Limb (tissue), 2 donors: Measurements from ENCODE around the gene THRA.

Experiments used
- DNase-seq, 2 donors: peaks; one replicate each; pipeline ENCODE4 v3.0.0-alpha.2; 2016; ENCODE audit errors: extremely low spot score in 2 of 2

The THRA gene

DNA sequence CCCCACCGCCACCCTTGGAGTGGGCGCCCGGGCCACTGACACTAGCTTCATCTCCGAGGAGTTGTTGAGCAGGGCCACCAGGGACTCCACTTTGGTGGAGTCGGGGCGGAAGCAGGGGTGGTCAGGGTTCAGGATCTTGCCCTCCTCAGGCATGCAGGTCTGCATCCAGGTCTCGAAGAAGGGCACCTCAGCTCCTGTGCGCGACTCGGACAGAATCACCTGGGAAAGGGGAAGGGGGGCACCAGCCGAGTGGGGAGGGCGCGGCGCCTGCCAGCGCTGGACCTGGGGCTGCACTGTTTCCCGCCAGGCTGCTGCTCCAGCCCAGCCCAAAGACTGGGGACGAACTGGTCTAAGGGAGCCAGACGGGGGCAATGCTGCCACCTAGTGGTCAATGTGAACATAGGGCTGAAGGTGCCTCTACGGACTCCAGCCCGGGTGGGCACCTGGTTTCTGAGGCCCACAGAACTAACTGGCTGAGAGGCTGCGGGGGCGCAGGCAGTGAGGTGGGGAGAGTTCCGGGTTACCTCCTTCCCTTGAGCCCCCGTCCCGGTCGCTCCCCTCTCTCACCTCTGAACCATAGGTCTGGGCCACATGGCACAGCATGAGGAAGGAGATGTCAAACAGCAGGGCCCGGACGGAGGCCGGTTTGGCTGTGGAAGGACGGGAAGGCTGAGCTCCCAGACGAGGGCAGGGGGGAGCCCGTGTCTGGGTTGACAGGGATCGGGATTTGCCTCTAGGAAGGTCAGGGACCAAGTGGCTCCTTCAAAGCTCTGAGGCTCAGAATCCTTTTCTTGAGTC is 35.8 kb upstream of the THRA start:
- peak; percentile 77 to 82 for DNase-seq

DNA sequence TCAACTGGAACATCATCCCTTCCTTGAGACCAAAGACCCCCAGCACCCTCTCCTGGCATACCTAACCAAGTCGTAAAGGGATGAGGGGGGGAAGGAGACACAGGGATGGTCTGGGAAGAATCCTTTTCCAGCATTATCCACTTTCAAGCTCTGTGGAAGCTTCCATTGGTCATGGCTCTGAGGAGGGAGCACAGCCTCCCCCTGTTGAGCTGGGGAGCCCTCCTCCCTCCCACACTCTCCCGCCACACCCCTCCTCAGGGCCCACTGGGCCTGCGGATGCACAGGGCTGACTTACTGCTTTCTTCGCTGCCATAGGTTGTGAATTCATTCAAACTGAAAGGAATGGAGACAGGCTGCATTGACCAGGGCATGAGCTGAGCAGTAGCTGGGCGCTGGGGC is 35.2 kb upstream of the THRA start:
- no peak for DNase-seq

DNA sequence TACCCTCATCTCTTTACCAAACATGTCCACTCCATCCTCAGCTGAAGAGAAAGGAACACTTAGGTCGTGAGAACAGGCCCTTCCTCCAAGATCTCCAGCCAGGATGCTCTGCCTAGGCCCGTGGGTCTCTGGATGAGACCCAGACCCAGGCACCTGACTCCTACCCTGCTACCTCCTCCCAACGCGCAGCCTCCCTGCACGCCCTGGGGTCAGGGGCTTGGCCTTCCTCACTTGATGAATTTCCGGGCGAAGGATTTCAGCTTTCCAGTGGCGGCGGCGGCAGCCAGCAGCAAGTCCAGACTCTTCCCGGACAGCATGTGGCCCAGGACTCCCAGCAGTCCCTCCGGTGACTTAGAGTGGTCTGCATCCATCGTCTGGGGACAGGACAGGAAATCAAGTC is 34.2 kb upstream of the THRA start:
- DNase-seq = no peak

DNA sequence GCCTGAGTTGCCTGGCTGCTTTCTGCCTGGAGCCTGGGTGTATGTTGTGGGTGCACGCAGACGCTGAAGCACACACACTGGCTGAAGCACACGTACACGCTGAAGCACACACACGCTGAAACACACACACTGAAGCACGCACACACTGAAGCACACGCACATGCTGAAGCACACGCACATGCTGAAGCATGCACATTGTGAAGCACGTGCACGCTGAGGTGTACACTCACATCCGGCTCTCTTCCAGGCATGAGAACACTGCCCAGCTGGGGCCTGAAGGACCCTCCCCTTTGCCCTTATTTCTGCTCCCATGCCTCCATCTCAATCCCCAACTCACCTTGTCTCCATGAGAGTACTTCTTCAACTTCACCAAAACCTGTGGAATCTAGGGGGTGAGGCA is 31.1 kb upstream of the THRA start:
- no peak for DNase-seq

DNA sequence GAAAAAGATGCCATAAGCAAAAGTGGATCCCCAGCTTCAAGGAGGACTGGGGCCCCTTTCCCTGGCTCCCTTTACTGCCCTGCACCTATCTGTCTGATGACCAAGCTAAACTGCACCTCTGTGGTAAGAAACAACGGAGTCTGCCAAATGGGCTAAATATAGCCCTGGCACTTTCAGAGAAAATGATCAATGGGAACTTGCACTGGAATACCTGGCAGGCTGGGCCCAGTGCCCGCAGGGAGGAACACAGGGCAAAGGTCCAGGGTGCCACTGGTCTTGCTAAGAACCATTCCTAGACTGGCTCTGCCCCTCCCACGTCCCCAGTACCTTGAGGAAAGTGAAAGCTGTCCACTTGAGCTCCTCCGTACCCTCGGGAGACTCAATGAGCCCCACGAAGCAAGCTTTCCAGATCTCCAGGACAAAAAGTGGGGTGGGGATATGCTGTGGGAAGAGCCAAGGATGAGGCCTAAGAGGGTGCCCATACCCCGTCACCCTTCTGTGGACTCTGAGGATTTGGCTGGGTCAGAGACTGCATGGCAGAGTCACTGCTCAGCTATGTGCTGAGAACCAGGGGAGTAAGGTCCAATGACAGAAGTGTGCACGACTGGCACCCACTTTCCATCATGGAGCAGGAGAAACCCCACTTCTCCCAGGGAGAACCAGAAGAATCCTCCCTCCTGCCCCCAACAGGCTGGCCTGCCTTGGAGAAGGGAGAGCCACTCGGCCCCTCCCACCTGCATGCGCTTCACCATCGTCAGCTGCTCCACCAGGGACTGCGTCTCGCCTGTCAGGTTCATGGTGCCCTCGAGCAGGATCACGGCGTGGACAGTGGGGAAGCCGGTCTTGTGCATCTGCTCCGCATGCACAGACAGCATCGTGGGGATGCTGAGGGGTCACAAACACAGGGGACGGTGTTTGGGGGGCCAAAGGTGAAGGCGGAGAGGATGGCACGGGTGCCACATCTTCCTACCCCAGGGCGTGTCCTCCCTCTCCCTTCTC is 30.1 kb upstream of the THRA start:
- no peak for DNase-seq

DNA sequence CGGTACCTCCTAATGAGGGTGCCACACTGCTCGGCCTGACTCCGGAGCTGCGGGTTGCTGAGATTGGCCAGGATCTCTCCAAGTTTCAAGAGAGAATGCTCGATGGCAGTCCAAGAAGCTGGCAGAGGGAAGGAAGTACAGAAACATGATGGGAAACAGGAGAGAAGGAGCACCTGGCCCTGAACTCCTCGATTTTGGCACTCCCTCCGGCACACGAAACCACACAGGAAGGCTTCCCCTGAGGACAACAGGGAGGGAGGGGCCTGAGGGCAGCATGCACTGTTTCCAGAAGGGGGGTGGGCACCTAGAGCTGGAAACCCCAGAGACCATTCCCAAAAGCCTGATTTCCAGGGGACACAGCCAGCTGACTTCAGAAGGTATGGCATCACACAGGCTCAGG is 29.4 kb upstream of the THRA start:
- no peak for DNase-seq

DNA sequence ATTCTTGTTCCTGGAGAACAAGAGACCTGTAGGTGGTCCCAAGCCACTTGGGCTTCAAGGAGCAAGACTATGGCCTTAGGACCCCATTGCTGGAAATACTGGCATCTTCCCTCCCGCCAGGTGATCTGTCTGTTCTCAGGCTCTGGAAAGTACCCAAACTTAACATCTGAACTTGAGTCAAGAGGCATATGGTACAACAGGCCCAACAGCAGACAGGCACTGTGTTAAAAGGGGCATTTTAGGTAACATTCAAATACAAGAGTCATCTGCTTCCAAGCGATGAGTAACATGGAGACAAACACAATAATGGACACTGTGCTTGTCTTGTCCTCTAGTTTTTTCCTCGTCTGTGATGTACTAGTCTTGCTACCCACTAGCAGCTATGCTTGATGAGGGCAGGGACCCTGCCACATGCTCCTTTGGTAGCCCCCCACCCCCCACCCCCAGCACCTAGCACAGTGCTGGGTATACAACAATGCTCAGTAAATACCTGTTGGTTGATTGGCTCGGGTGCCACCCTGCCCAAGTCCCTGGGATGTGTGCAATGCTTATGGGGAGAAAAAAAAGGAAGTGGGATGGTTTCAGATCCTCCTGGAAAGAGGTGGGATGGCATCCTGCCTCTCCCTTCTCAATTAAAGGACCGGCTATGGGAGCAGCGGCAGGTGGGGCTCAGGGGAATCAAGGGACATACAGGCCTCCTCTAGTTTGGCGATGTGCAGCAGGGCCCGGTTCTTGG is 28.2 kb upstream of the THRA start:
- no peak for DNase-seq

DNA sequence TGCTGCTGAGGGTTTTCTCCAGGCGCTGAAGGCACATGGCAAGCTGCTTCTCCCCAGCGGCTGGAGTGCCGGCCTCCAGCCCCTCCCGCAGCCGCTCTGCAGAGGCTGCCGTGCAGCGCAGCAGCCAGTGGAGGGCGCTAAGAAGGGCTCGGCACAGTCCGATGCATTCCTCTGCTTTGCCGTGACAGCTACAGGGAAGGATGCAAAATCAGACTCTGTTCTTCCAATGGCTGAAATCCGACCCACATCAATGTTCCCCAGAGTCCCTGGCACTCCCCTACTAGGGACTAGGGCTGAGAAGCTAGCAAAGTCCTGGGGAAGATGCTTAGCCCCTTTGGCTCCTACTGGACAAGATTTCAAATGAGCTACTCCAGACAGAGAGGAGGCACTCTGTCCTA is 27.6 kb upstream of the THRA start:
- DNase-seq = no peak

DNA sequence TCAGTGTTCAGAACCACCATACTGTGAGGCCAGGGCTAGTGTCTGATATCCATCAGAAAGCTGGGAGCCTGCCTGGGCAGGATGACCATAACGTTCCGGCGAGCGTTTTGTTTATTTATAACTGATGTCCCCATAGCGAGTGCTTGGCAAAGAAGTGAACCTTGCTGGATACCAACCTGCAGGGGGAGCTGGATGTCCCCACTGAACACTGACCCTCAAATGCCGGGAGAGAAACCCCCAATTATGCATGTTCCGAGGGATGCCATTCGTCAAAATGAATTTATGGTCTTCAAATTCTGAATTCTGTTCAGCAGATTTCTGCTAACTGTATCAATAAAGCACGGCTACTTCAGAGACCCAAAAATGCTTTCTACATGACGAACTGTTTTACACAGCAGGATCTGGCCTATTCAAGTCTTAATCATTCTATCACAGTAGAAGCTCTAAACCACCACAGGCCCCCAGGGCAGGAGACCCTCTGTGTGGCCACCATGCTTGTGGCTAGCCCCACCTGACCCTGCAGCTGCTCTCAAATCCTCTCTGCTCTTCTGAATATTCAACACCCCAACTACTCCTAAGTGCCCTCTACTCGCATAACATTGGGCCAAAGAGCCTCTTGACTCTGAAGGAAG is 23.8 kb upstream of the THRA start:
- DNase-seq = peak in 1 of 2 donors; percentile 69

DNA sequence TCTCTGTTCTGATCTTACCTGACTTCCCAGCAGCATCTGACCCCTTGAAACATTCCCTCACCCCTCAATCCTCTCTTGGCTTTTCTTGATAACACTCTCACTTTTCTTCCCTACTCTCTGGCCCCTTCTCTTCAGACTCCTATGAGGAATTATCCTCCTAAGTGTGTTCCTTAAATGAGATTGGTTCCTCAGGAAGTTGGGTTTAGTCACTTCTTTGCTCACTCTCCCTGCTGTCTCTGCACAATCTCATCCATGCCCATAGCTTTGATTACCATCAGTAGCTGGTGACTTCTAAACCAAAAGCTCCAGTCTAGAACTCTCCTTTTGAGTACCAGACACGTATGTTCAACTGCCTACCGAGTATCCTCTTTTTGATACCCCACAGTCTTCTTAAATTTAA is 21.6 kb upstream of the THRA start:
- no peak for DNase-seq

DNA sequence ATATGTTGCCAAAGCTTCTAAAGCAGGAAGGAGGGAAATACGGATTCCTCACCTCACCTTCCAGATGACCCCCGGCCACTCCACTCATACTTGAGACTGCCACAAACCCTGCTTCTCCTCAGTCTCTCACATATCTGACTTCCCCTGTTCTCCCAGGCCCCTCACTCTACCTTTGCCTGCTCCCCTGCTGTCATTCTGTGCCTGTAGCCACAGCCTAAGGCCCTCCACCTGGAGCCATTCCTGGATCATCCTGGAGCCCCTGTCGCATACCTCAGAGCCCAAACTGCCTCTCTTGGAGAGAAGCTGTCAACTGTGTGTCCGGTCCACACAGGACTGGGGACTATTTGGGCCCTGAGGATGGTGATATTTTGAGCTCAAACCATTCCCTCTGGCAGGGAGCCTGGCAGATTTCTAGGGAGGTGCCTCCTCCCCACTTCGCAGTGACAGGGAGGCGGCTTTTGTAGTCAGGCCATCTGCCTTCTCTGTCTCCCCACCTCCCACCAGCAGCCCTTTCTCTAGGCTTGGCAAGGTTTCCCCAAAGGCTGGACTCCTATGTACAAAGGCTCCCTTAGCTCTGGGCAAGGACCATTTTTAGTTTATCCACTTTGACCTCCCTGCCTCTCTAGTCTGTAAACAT is 6.3 kb upstream of the THRA start:
- no peak for DNase-seq

DNA sequence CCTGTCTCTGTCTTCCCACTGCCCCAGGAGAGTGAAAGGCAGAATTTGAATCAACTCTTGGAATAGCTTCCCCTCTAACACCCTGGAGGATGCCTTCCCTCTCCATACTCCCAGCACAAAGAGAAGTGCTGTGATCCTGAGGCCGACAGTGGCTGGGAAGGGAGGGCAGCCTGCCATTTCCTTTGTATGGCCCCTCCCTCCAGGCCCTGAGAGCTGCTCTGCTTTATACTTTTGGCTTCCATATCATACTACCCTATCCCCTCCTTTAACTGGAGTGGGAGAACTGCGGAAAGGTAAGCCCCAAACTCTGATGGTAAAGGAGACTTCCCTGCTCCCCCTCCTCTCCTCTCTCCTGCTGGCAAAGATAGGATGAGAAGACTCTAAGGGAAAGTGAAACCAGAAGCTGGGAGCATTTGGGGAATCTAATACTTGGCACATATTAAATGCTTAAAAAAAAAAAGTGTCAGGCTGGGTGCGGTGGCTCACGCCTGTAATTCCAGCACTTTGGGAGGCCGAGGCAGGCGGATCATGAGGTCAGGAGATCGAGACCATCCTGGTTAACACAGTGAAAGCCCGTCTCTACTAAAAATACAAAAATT is 4.5 kb upstream of the THRA start:
- DNase-seq = no peak

DNA sequence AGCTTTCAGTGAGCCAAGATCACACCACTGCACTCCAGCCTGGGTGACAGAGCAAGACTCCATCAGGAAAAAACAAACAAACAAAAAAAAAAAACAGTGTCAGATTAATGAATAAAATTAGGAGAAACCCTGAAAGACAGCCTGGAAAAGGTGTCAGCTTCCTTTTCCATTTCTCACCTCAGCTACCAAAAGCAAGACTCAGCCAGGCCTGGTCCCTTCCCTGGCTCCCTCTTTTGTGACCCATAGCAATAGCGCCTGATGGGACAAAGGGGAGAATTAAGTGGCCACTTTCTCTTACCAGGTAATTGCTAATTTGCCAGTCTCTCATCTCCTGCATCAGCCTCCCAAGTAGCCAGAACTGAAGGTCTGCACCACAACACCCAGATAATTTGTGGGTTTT is 3.9 kb upstream of the THRA start:
- no peak for DNase-seq

DNA sequence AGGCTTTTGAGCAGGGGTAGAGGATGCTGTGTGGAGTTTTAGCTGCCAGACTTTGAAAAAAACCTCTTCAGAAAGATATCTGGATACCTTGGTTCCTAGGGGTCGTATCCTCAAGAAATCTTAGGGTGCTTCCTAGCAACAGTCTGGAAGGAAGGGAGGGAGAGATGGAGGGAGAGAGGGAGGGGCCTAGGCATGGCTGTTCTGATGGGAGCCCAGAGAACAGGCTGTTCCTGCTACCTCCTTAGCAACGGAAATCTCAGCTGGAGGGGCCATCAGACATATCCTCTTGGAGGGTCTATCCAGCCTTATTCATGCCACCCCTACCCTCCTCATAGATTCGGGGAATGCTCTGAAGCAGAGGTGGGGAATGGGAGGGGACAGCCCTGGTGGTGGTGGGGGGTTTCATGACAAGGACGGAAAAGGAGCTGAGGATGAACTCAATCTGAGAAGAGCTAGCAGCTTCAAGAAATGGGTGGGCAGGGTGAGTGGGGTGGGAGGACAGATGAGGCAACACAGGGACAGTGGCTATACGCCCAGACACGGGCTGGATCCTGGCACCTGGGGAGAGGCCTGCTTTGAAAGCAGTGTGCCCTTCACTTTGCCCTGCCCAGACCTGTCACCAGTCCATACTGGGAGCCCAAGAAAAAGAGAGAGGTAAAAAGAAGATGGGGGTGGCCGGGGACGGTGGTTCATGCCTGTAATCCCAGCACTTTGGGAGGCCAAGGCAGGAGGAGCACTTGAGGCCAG is 2.9 kb upstream of the THRA start:
- DNase-seq = no peak

DNA sequence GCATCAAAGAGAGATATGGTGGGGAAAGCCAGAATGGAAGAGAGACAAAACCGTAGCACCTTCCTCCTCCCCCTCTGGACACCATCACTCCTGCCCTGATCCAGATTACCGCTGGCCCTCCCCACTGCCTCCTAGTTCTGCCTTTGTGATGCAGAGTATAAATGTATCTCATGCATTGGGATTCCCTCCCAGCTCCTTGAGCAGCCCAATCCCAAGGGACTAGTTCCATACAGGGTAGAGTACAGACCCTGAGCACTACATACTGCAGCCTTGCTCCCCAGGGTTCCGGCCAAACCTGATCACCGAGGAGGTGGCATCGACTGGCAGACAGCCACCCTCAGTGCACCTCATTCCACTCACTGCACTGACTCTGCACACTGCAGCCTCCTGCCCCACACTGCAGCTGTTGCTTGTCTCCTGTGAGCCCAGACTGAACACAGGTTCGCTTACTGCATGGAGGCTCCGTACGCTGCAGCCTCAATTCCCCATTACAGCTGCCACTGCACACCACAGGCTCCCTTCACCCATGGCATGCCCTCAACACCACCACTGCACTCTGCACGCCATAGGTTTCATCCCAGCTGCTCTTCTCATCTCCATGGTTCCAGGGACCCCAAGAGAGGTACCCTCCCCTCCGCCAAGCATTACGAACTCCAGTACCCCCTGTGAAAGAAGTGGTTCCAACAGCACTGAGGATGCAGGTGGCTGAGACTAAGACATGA is 1.7 kb upstream of the THRA start:
- no peak for DNase-seq

DNA sequence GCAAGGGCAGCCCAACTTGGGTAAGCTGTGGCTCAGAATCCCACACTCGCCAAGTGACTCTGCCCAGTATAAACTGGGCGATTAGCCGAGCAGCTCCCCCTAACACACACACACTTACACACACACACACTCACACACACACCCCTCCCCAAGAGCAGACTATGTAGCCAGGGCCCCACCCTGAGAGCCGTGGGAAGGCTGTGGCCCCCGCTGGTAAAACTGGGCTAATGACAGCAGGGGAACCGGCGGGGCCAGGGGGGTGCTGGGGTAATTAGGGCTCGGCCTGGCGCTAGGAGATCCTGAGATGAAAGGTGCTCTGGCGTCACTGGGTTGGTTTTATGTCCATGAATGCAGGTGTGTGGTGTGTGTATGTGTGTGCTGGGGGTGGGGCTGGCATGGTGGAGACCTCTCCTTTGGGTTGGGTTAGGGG is 1.1 kb upstream of the THRA start:
- DNase-seq = no peak

DNA sequence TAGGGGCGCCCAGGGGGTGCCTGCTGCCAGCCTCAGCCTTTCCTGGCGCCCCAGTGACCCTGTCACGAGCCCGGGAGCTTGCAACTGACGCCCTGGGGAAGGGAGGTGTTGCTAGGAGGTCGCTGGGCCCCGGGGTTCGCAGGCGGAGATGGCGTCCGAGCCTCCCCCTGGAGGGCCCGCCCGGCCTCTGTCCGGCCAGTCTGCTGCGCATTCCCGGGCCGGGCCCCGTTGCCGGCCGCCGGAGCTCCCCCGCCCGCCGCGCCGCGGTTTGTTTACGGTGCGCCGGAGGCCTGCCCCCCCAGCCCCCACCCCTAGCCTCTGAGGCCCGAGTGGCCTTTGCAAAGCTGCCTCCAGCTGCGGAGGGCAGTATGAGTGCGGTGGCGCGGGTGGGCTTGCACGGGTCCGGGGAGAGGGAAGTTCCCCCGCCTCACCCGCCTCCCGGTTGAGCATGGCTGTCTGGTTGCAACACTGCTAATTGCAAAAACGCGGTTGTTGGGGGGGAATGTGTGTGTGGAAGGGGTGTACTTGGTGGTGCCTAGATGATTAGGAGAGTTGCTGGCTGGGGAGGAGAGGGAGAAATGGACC is 514 bp downstream of the THRA start:
- DNase-seq = peak in 1 of 2 donors; percentile 60

DNA sequence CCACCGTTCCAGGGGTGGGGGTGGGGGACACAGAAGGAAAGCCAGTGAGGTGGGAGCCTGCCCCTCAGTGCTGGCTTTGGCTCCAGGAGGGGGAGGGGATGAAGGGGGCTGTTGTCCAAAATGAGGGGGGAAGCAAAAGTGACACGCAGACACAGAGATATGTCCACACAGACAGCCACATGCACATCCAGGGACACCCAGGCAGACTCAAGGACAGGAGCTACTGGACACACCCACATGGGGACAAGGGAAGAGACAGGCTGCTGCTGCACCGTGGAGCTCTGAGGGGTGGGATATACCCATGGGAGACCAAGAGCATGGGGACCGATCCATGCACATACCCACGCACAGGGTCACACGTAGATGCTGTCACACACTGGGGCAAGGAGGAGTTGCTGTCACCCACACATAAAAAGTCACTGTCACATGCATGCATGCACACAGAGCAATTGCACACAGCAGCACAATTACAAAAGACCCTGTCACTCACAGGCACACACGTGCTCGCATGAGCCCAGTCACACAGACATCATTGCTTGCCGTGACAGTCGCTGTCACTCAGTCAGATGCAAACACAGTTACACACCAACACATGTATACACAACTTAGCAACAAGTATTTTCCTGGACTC is 1.3 kb downstream of the THRA start:
- no peak for DNase-seq
